Prostate gland (tissue), 2 donors: Measurements from ENCODE around the gene CPLX4.

Experiments used
- POLR2A ChIP-seq: fragments of 450-650 bp; IDR thresholded peaks from one replicate; pipeline ENCODE4 v1.6.1; 2016; ENCODE audit warnings: antibody characterized with exemption, mild to moderate bottlenecking
- POLR2AphosphoS5 ChIP-seq: sonication (generic); formaldehyde crosslinking; IDR thresholded peaks from one replicate; pipeline ENCODE4 v1.6.1; 2017; ENCODE audit warnings: antibody characterized with exemption
- TF ChIP-seq, protein P1 (sequence below), 4 experiments: fragments of 200-600 bp in 2 of 4; fragments of 450-650 bp in 2 of 4; sonication (generic) in 2 of 4; IDR thresholded peaks; 1 replicate in 3 of 4; 2 replicates in 1 of 4; pipeline ENCODE4 v1.5.1; 2016 to 2019; ENCODE audit warnings: antibody characterized with exemption in 4 of 4, mild to moderate bottlenecking in 2 of 4, moderate library complexity in 2 of 4

DNA sequence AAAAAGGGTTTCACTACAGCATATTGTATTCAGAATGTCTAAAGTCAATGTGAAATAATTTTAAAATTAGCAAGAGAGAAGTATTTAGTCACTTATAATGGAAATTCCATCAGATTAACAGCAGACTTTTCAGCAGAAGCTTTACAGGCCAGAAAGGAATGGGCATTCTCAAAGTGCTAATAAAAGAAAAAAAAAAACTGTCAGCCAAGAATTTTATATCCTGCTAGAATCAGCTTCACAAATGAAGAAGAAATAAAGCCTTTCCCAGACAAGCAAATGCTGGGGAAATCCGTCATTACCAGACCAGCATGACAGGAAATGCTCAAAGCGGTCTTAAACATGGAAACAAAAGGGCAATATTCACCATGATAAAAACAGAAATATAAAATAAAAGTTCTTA, 21.9 kb upstream of the CPLX4 start:
- TF ChIP-seq POLR2A (no peak), POLR2AphosphoS5 (no peak)
- TF ChIP-seq, protein P1, sequence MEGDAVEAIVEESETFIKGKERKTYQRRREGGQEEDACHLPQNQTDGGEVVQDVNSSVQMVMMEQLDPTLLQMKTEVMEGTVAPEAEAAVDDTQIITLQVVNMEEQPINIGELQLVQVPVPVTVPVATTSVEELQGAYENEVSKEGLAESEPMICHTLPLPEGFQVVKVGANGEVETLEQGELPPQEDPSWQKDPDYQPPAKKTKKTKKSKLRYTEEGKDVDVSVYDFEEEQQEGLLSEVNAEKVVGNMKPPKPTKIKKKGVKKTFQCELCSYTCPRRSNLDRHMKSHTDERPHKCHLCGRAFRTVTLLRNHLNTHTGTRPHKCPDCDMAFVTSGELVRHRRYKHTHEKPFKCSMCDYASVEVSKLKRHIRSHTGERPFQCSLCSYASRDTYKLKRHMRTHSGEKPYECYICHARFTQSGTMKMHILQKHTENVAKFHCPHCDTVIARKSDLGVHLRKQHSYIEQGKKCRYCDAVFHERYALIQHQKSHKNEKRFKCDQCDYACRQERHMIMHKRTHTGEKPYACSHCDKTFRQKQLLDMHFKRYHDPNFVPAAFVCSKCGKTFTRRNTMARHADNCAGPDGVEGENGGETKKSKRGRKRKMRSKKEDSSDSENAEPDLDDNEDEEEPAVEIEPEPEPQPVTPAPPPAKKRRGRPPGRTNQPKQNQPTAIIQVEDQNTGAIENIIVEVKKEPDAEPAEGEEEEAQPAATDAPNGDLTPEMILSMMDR (IDR thresholded peaks at IDR 0.05): no peak
